NCI-H1436 (cell line): ENCODE data around the gene OR8J1.
"Not testable (repeated sequence)": the region's sequence is repeated elsewhere in the genome, so short reads cannot be mapped to it uniquely, and the experiment has no call there.

Experiments
- DNase-seq: peaks from one replicate; lab custom pipeline; 2025; lab: John Stamatoyannopoulos, UW

Gene OR8J1, protein sequence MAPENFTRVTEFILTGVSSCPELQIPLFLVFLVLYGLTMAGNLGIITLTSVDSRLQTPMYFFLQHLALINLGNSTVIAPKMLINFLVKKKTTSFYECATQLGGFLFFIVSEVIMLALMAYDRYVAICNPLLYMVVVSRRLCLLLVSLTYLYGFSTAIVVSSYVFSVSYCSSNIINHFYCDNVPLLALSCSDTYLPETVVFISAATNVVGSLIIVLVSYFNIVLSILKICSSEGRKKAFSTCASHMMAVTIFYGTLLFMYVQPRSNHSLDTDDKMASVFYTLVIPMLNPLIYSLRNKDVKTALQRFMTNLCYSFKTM

DNA sequence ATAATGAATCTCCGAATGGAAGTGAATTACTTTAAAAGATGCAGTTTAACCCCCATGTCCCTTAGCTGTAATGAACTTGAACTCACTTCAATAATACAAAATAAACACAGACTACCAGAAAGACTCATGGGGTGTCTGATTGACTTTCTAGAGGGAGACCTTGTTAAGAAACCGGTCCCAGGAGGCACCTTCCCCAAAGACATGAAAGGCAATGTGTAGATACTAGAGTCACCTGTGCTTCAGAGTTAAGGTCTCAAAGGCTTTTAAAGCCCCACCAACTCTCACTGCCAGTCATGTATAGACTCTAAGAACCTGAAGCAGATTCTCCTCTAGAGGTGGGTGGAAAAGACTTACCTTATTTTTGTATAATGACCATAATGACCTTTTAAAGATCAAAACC lies at the start of gene OR8J1:
Gene OR8J1 (plus strand): TSS at position 301 of the 400 bp plus-strand sequence. CDS start 5,956 bp downstream, outside the sequence.
- no peak for DNase-seq

DNA sequence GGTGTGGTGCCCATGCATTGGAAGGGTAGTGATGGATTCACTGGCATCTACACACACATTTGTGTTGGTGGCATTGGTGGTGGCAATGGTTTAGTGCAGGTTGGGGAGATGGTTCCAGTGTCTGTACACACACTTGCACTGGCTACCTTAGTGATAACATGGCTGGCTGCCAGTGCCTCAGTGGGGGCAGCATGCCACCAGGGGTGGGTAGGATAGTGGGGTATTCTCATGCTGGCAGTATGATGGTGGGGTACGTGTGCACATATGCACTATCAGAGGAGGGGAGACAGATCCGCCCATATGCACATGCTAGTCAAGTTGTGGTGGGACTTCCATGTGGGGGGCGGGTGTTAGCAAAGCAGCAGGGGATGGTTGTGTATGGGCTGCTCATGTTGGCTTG lies 46.3 kb upstream of the OR8J1 start:
- DNase-seq = no peak

DNA sequence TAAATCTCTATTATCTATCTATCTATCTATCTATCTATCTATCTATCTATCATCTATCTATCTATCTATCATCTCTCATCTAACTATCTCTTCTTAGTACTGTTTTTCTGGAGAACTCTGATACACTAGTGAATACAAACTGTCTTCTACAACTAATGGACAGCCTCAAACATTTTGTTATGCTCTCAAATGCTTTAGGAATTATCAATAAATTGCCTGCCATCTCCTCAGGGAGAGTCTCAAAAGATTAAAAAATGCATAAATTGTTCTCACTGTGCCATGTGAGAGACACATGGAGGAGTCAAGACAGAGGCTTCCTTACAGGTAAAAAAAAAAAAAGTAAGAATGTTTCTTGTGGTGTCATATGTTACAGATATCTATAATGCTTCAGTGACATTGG lies 39.2 kb upstream of the OR8J1 start, which contains the start of gene OR8K3:
Gene OR8K3 (plus strand): TSS at position 301 of the 400 bp plus-strand sequence. CDS start 3,163 bp downstream, outside the sequence.
- DNase-seq = no peak

DNA sequence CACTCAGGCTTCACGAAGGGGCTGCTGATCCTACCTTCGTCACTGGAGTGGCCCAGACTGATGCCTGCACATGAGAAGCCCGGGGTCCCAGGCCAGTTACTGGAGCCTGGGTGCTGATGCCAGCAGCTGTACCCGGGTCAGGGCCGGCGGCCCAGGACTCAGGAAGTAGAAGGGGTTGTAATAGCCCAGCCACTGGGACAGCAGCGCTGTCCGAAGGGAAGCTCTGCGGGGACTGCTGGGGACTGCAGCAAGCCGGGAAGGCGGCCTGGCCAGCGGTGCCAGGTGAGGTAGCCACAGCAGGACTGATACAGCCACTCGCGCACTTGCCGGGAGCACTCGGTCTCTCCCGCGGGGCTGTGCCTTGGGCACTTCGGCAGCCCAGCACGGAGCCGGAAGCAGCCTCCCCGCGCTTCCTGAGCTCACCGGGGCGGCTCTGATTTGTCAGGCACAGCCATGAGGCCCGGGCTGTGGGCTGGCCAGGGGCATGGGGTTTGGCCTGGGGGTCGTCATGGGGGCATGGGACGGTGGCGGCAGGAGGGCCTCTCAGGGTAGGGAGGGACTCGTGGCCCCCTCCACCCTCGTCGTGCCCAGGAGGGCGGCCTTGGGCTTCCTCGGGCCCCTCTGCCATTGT lies 22.1 kb upstream of the OR8J1 start:
- DNase-seq = no peak

DNA sequence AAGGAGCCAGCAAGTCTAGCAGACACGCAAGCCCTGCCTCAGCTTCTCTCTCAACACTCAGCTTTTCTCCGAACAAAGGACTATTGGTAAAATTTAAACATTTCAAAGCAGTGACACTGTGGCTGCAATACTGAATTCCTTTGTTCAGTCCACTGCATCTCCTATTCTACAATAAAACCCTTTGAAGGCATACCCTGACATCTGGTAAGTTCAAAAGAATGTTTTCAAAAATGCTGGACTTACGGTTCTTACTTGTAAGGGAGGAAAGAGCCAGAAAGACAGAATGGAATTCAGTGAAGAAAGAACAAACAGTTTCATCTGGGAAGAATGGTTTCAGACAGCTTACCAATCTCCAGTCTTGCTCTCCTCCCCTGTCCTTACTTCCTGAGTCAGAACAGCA lies 20.9 kb upstream of the OR8J1 start:
- no peak for DNase-seq

DNA sequence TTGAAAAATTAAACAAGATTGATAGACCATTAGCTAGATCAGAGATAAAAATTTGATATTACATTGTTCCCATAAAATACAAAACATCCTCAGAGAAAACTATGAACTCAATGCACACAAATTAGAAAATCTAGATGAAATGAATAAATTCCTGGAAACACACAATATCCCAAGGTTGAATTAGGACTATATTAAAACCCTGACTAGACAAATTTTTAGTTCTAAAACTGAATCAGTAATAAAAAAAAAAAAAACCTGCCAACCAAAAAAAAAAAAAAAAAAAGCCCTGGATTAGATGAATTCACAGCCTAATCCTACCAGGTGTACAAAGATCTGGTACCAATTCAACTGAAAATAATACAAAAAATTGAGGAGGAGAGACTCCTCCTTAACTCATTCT lies 13.8 kb upstream of the OR8J1 start:
- DNase-seq = no peak

DNA sequence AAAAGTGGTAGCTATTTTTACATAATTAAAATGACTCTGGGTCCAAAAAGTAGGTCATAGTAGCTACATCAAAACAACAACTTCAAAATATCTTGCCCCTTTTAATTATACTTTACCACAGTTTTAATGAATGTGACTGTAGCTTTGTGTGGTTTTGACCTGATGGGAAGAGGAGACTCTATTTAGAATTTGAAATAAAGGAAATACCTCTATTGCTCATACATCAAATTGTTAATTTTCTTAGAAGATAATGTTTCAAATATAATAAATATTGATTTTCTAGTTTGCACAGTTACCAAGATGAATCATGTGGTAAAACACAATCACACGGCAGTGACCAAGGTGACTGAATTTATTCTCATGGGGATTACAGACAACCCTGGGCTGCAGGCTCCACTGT lies 8.4 kb upstream of the OR8J1 start, which contains the start of gene OR8K1:
Gene OR8K1 (plus strand): TSS at position 301 of the 400 bp plus-strand sequence. CDS start 0 bp downstream, at position 301.
- DNase-seq = no peak

DNA sequence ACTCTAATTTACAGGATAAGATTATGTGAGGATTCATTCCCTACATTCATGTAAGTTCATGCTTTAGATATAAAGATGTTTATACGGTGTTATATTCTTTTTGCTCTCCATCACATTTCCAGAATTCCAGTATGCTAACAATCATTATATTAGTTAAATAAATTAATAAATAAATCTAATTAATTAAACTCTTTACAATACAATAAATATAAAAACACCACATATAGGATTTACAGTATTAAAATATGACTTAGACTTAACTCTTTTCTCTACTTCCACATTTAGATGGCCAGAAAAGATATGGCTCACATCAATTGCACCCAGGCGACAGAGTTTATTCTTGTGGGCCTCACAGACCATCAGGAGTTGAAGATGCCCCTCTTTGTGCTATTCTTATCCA lies 21.2 kb downstream of the OR8J1 start, which contains the start of gene OR8U1:
Gene OR8U1 (plus strand): TSS at position 301 of the 400 bp plus-strand sequence. CDS start 0 bp downstream, at position 301.
- DNase-seq = no peak

DNA sequence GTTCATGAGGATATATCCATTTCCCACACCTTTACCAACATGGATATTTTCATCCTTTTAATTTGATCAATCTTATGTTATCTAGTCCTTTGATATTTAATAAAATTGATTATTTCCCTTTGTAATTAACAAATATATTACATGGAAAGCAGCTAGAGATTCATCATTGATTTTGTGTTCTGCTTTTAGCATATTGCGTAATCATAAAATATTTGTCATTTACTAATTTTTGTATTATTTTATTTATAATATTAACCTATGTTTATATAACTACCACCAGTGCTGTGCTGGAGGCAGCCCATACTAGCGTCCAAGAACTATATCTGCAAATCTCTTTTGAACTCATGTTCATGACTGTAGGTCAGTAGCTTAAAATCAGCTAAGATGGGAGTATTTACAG lies 26.0 kb downstream of the OR8J1 start:
- DNase-seq = no peak

DNA sequence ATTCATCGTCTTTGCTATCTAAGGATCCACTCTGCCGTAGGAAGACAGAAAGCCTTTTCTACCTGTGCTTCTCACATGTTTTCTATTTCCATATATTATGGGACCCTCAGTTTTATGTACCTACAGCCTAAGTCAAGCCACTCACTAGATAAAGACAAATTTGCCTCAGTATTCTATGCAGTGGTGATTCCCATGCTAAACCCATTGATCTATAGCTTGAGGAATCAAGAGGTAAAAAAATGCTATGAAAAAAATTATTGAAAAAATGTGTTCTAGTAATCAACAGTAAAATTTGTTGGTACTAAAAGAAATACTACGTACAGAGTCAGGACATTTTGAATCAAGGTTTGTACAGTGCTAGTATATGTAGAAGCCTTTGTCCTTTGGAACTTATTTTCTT lies 40.3 kb downstream of the OR8J1 start:
- no peak for DNase-seq

DNA sequence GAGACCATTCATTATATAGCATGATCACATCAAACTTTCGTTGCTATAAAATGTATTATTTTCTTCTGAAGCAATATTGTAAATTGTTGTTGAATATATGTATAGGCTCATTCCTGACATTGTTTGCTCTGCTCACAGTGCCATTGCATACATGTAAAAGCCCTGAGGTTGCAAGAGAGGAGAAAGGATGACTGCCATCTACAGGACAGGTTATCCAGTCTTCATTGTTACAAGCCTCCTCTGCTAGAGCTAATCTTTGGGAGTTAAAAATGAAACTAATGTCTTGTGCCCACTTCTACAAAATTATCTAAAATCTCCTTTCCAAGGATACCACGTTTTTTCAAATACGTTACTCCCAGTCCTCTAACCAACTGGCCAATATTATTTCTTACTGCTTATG lies 42.0 kb downstream of the OR8J1 start:
- DNase-seq = no peak

DNA sequence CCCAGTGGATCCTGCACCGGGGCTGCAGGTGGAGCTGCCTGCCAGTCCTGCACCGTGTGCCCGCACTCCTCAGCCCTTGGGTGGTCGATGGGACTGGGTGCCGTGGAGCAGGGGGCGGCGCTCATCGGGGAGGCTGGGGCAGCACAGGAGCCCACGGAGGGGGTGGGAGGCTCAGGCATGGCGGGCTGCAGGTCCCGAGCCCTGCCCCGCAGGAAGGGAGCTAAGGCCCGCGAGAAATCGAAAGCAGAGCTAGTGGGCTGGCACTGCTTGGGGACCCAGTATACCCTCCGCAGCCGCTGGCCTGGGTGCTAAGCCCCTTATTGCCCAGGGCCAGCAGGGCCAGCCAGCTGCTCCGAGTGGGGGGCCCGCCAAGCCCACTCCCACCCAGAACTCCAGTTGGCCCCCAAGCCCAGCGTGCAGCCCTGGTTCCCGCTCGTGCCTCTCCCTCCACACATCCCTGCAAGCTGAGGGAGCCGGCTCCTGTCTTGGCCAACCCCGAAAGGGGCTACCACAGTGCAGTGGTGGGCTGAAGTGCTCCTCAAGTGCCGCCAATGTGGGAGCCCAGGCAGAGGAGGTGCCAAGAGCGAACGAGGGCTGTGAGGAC lies 47.9 kb downstream of the OR8J1 start:
- DNase-seq = not testable (repeated sequence)

DNA sequence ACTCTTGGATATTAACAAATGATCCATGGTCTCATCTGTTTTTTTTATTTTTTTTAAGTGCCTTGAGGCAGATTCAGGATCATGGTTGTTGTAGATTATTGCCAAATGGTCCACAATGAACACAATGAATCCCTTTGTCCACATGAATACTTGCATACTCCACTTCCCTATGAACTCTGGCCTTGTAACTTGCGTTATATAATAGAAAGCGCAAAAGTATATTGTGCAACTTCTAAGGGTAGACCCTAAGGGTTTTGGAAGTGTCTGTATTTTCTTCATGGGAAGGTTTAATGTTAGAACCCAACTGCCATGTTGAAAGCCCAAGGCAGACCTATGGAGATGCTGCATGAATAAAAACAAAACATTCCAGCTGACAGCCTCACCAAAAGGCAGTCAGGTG lies 50.3 kb downstream of the OR8J1 start:
- no peak for DNase-seq

DNA sequence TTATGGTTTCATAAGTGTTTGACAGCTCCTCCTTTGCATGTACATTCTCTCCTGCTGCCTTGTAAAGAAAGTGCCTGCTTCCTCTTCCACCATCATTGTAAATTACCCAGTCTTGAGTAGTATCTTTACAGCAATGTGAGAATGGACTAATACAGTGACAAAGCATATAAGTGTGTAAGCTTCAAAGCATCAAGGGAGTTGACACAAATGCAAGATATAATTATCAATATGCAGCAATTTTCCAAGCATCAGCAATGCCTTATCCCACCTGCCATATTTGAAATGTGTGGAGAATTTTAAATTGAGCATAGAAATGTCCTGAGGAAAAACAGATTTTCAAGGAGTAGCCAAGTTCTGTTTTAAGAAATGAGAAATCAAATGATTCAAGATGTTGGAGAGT lies 56.7 kb downstream of the OR8J1 start:
- DNase-seq = no peak
